Mucosa of rectum (tissue), 2 donors: Measurements from ENCODE around the gene ZFAND2A.
"Not testable (repeated sequence)": the region's sequence is repeated elsewhere in the genome, so short reads cannot be mapped to it uniquely, and the experiment has no call there.

Experiments
- H3K27ac ChIP-seq, 2 donors: one replicate each; pipeline ENCODE4 v1.7.0; 2013; ENCODE audit warnings: inconsistent platforms in 2 of 2, low read depth in 2 of 2, low read length in 2 of 2
- H3K27me3 ChIP-seq, 2 donors: one replicate each; pipeline ENCODE4 v1.7.0; 2013; ENCODE audit warnings: low read length in 2 of 2; ENCODE audit not compliant: control insufficient read depth in 2 of 2, insufficient read depth in 2 of 2
- H3K36me3 ChIP-seq, 2 donors: one replicate each; pipeline ENCODE4 v1.7.0; 2013; ENCODE audit warnings: low read length in 2 of 2; ENCODE audit not compliant: control insufficient read depth in 2 of 2, insufficient read depth in 2 of 2
- H3K4me1 ChIP-seq, 2 donors: one replicate each; pipeline ENCODE4 v1.7.0; 2013; ENCODE audit warnings: low read length in 2 of 2, mild to moderate bottlenecking in 1 of 2; ENCODE audit not compliant: control insufficient read depth in 2 of 2, insufficient read depth in 2 of 2
- H3K4me3 ChIP-seq, 2 donors: one replicate each; pipeline ENCODE4 v1.7.0; 2013; ENCODE audit warnings: low read length in 2 of 2
- H3K9ac ChIP-seq, 2 donors: one replicate each; pipeline ENCODE4 v1.7.0; 2013; ENCODE audit warnings: low read length in 2 of 2, low read depth in 1 of 2, mild to moderate bottlenecking in 1 of 2
- H3K9me3 ChIP-seq, 2 donors: one replicate each; pipeline ENCODE4 v1.7.0; 2013; ENCODE audit warnings: low read length in 2 of 2; ENCODE audit not compliant: control insufficient read depth in 2 of 2
- donor health status: healthy.
- donor health status: Normal muscosa, but diverticular disease.

Gene ZFAND2A

DNA sequence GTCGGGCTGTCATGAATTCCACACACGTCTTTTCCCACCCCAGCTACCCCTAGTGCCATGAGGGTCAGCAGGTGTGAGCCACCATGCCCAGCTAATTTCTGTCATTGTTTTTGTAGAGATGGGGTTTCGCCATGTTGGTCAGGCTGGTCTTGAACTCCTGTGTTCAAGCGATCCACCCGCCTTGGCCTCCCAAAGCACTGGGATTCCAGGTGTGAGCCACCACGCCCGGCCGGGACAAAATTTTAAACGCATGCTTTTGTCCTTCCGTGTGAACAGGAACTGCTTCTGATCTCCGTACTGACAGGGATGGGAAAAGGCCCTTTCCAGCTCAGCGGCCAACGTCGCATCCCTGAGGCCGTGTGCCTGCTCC, 15.6 kb upstream of the ZFAND2A start:
- Histone ChIP-seq H3K9ac (peak overlapping the region in 1 of 2 donors; percentile 57), H3K27me3 (no peaks in the 10 kb centered on the region), H3K36me3 (no peaks in the 10 kb centered on the region), H3K9me3 (no peaks in the 10 kb centered on the region), H3K4me3 (peak overlapping the region; percentile 49 to 68), H3K4me1 (peaks cover 6 to 8% of the 10 kb centered on the region in 2 donors), H3K27ac (no peak overlapping the region)

DNA sequence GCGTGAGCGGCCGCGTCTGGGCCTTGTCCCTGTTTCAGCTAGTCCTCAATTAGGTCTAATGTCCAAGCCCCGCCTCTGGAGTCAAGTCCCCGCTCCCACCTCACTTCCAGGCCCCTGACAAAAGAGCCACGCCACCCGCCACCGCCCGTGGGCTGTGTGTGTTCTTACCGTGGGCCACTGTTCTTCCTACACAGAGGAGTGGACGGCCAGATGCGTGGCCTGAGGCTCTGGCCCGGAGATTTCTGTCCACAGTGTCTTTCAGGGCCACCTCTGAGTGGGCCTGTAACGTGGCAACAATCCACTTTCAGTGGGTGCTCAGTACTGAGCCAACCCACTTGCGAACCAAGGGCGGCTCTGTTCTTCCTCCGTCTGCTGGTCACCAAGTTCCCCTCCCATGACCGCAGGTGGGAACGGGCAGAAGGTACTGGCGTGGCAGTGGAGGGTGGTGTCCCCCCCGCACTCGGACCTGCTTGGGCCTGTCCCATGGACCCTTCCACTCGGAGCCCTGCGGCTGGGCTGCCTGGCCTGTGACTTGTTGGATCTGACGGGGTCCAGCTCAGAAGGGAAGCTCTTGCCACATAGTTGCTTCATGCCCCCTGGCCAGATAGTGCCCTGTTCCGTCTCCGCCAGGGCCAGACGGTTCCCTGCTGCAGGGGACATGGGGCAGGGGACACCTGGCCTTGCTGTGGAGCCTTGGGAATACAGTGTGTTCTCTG, 15.0 kb upstream of the ZFAND2A start:
- H3K27me3 ChIP-seq = no peaks in the 10 kb centered on the region
- H3K36me3 ChIP-seq = no peaks in the 10 kb centered on the region
- peaks cover 7 to 8% of the 10 kb centered on the region in 2 donors for H3K4me1 ChIP-seq
- H3K9me3 ChIP-seq = no peaks in the 10 kb centered on the region
- H3K27ac ChIP-seq = no peak overlapping the region
- H3K9ac ChIP-seq = no peak overlapping the region
- no peak overlapping the region for H3K4me3 ChIP-seq

DNA sequence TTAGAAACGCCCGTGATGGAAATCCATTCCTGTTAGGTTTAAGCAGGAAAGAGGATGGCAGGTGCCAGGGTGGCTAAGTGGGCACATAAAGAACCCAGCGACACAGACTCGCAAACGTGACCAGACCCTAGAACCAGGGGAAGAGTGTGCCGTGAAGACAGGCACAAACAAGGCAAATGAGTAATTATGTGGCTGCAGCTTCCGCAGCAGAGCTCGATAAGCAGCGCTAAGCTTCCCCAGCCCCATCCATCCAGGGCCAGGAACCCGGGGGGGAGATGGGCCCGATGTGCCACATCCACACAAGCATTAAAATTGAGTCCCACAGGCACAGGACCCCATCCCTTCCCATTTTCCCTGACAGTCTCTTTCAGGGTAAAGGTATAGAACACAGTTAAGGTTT, 14.0 kb upstream of the ZFAND2A start:
- Histone ChIP-seq H3K27me3 (no peaks in the 10 kb centered on the region), H3K9ac (no peak overlapping the region), H3K4me3 (no peak overlapping the region), H3K9me3 (no peaks in the 10 kb centered on the region), H3K36me3 (no peaks in the 10 kb centered on the region), H3K4me1 (peaks cover 8 to 13% of the 10 kb centered on the region in 2 donors), H3K27ac (no peak overlapping the region)

DNA sequence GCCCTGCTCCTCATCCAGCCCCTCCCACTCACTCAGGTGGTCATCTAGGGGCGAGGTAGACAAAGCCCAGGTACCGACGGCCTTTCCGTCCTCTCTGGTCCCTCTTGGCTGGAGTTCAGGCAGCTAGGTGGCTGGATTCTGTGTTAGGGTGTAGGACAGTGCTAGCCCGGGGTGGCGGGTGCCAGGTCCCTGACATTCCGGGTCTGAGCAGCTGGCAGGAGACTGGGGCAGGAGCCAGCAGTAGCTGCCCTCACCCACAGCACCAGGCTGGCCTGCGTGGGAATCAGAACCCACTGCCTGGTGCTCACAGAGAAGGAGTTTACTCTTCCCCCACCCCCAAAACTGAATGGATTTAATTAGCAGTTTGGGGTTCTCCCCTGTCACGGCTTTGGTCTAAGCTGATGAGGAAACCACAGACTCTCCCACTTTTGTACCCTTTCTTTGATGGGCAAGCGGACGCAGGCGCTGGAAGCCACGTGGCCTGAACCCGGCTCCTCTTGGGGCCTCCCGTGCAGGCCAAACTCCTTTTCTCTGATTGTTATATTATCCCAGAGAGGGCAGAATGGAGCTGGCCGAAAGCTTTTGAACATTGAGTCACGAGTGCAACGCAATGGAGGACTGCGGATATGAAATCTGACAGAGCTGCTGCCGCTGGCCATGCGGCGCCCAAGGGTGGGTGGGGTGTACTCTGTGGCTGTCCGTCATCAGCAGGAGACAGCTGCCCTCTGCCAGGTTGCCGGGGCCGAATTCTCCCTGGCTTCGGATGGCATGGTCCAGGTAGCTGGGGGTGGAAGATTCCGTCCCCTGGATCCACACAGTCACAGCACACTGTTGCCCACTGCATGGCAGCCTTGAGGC, 12.9 kb upstream of the ZFAND2A start:
- no peaks in the 10 kb centered on the region for H3K27me3 ChIP-seq
- no peak overlapping the region for H3K27ac ChIP-seq
- no peaks in the 10 kb centered on the region for H3K9me3 ChIP-seq
- no peak overlapping the region for H3K9ac ChIP-seq
- H3K36me3 ChIP-seq = no peaks in the 10 kb centered on the region
- peaks cover 8 to 13% of the 10 kb centered on the region in 2 donors for H3K4me1 ChIP-seq
- H3K4me3 ChIP-seq = no peak overlapping the region

DNA sequence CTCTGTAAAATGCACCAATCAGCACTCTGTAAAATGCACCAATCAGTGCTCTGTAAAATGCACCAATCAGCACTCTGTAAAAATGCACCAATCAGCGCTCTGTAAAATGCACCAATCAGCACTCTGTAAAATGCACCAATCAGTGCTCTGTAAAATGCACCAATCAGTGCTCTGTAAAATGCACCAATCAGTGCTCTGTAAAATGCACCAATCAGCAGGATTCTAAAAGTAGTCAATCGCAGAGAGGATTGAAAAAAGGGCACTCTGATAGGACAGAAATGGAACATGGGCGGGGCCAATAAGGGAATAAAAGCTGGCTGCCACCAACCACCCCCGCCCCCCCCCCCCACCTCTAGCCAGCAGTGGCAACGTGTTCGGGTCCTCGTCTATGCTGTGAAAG, 11.5 kb upstream of the ZFAND2A start:
- not testable (repeated sequence) for H3K36me3 ChIP-seq, H3K9me3 ChIP-seq, H3K9ac ChIP-seq, H3K4me3 ChIP-seq, H3K27me3 ChIP-seq, H3K27ac ChIP-seq
- H3K4me1 ChIP-seq = peaks cover 7 to 11% of the 10 kb centered on the region in 2 donors

DNA sequence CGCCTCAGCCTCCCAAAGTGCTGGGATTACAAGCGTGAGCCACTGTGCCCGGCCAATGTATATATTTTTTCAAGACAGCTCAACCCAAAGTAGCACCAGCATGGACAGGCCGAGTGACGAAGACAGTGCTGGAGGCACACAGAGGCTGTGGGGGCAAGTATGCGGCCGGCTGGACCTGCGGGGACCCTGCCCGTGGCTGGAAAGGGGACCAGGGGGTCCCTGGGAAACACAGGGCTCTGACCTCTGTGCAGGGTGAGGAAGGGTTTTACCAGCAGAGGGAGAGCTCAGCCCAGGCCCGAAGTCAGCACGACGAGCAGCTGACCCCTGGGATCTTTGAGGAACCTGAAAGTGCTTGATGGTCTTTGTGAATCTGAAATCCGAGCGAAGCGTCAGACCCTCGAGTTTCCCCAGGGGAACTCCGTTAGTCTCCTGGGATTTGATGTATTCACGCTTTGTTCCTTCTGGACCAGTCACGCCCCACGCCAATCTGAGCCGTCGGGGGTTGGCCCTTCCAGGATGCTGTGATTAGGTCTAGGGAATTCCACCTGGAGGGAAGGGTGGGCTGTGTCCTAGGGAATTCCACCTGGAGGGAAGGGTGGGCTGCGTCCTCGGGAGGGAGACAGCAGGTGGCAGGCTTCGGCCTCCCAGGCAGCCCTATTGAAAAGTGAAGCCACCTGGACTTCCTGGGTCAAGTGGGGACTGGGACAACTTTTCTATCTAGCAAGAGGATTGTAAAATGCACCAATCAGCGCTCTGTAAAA, 10.9 kb upstream of the ZFAND2A start:
- H3K9ac ChIP-seq = no peak overlapping the region
- H3K27me3 ChIP-seq = no peaks in the 10 kb centered on the region
- H3K4me3 ChIP-seq = no peak overlapping the region
- H3K27ac ChIP-seq = no peak overlapping the region
- no peaks in the 10 kb centered on the region for H3K36me3 ChIP-seq
- no peaks in the 10 kb centered on the region for H3K9me3 ChIP-seq
- peaks cover 1 to 7% of the 10 kb centered on the region in 2 donors for H3K4me1 ChIP-seq

DNA sequence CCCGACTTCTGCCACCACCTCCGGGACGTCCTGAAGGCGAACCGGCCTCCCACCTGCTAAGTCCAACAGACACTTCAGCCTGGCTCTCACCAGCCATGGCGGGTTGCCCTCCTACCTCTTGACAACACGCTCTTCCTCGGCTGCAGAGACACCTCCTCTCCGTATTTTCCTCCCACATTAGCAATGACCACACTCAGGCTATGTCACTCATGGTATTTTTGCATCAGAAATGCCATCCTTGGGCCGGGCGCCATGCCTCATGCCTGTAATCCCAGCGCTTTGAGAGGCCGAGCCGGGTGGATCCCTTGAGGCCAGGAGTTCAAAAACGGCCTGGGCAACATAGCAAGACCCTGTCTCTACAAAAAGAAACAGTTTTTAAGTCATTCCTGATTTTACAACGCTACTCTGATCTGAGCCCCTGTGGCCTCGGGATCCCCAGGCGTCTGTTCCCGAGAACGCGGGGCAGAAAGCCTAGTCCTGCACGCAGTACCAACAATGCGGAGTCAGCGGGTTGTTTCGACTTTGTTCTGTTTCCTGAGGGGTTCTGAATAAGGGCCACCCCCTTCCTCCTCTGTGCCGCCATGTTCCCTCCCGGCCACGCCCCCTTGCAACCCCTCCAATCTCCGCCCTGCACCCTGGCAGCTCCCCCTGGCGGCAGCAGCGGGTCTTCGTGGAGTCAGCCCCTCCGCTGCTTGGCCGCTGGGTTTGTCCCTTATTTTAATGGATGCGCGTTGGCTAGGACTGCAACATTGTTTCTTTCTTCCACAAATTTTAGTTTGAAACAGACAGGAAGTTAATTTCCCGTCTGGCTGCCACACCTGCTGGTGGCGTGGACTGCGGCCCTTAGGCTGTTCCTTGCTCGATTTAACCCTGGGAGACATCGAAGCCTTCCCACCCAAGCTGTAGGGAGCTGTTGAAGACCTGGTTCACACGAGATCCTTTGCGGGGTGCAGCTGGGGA, 9.7 kb upstream of the ZFAND2A start:
- no peak overlapping the region for H3K27ac ChIP-seq
- peak overlapping the region; percentile 61 to 74 for H3K4me3 ChIP-seq
- peak overlapping the region in 1 of 2 donors; percentile 52 for H3K9ac ChIP-seq
- no peaks in the 10 kb centered on the region for H3K9me3 ChIP-seq
- peaks cover 0 to 3% of the 10 kb centered on the region in 2 donors for H3K36me3 ChIP-seq
- H3K4me1 ChIP-seq = peaks cover 0 to 7% of the 10 kb centered on the region in 2 donors
- no peaks in the 10 kb centered on the region for H3K27me3 ChIP-seq

DNA sequence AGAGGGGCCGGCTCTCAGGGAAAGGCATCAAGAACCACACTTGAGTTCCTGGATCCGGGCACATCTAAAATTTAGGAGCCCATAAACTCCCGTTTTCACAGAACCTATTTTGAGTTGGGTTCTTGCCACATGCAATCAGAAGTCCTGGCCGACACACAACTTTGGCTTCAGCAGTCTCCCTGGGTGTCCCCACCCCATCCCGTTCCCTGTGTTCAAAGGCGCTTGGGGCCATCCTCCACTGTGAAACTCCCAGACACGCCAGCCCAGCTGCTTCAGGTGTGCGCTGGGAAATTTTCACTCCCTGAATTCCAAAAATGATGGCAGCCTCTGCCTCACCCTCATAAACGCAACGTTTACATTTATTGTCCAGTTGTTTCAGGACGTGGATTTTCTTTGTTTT, 8.4 kb upstream of the ZFAND2A start:
- Histone ChIP-seq H3K36me3 (peaks cover 0 to 5% of the 10 kb centered on the region in 2 donors), H3K4me1 (peaks cover 0 to 7% of the 10 kb centered on the region in 2 donors), H3K9ac (no peak overlapping the region), H3K9me3 (no peaks in the 10 kb centered on the region), H3K27ac (no peak overlapping the region), H3K4me3 (no peak overlapping the region), H3K27me3 (no peaks in the 10 kb centered on the region)

DNA sequence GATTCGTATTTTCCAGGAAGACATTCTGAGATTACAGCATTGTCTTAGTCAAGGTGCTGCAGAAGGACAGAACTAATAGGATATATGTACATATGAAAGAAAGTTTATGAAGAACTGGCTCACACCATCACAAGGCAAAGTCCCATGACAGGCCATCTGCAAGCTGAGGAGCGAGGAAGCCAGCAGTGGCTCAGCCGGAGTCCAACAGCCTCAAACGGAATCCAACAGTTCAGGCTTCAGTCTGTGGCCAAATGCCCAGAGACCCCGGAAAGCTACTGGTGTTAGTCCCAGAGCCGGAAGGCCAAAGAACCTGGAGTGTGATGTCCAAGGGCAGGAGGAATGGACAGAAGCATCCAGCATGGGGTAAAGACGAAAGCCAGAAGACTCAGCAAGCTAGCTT, 4.4 kb upstream of the ZFAND2A start:
- Histone ChIP-seq H3K4me3 (no peak overlapping the region), H3K27me3 (no peaks in the 10 kb centered on the region), H3K36me3 (peaks cover 0 to 5% of the 10 kb centered on the region in 2 donors), H3K9ac (no peak overlapping the region), H3K4me1 (peaks cover 4 to 11% of the 10 kb centered on the region in 2 donors), H3K27ac (no peak overlapping the region), H3K9me3 (no peaks in the 10 kb centered on the region)
